HCT116 (cell line): ENCODE results near the gene DTWD2.

Experiments
- CBX3 ChIP-seq: IDR thresholded peaks from 2 replicates; pipeline ENCODE4 v1.6.1; 2012; ENCODE audit warnings: low read depth
- CEBPB ChIP-seq: IDR thresholded peaks from 2 replicates; pipeline ENCODE4 v1.6.1; 2012; ENCODE audit warnings: low read depth
- CTCF ChIP-seq, 3 experiments: fragments of 200-600 bp in 1 of 3; sonication (generic) in 1 of 3; IDR thresholded peaks in 2 of 3; conservative IDR thresholded peaks in 1 of 3; 2 replicates each; pipeline ENCODE4 v1.5.1; 2012 to 2017; ENCODE audit warnings: low read depth in 2 of 3, low read length in 2 of 3, antibody characterized with exemption in 1 of 3, borderline replicate concordance in 1 of 3, control low read depth in 1 of 3, mild to moderate bottlenecking in 1 of 3, mixed read lengths in 1 of 3, mixed run types in 1 of 3, moderate library complexity in 1 of 3; ENCODE audit not compliant: insufficient read depth in 1 of 3
- EGR1 ChIP-seq: IDR thresholded peaks from 2 replicates; pipeline ENCODE4 v1.6.1; 2012; ENCODE audit warnings: low read depth
- EZH2 ChIP-seq: fragments of 200-600 bp; sonication (generic); IDR thresholded peaks from 2 replicates; pipeline ENCODE4 v1.6.1; 2017; ENCODE audit warnings: antibody characterized with exemption, mixed run types
- POLR2A ChIP-seq: IDR thresholded peaks from 2 replicates; pipeline ENCODE4 v1.7.0; 2011; ENCODE audit warnings: borderline replicate concordance; ENCODE audit not compliant: insufficient read depth, insufficient read length; ENCODE audit errors: extremely low read depth
- RAD21 ChIP-seq: IDR thresholded peaks from 2 replicates; pipeline ENCODE4 v1.6.1; 2012; ENCODE audit warnings: low read depth, mild to moderate bottlenecking
- REST ChIP-seq: IDR thresholded peaks from 2 replicates; pipeline ENCODE4 v1.6.1; 2012; ENCODE audit warnings: low read depth
- SP1 ChIP-seq: IDR thresholded peaks from 2 replicates; pipeline ENCODE4 v1.6.1; 2012; ENCODE audit warnings: low read depth
- TCF7L2 ChIP-seq: IDR thresholded peaks from 2 replicates; pipeline ENCODE4 v1.7.0; 2011; ENCODE audit warnings: borderline replicate concordance, inconsistent platforms; ENCODE audit not compliant: insufficient read depth, insufficient read length; ENCODE audit errors: extremely low read depth
- YY1 ChIP-seq: IDR thresholded peaks from 2 replicates; pipeline ENCODE4 v1.6.1; 2011; ENCODE audit warnings: low read length, low read depth, moderate library complexity, mild to moderate bottlenecking; ENCODE audit not compliant: insufficient replicate concordance; ENCODE audit errors: extremely low read depth

- TF ChIP-seq CTCF (IDR thresholded peaks at IDR 0.05 in 2 of 3, conservative IDR thresholded peaks at IDR 0.05 in 1 of 3; ENCODE audit: borderline replicate concordance in 1 of 3, insufficient read depth in 1 of 3, low read depth in 2 of 3, low read length in 2 of 3) (no peak), REST (no peak), CBX3 (no peak), CEBPB (no peak), YY1 (no peak), TCF7L2 (no peak), EZH2 (no peak), EGR1 (no peak), RAD21 (no peak), POLR2A (no peak), SP1 (no peak)
These were observed 99.8 kb downstream of the DTWD2 start for GRCh38 chr5:118888556-118888955.
